GM23338 (cell line): ENCODE measurements around the gene USP20.

ENCODE experiments used
- CREB1 ChIP-seq: fragments of 250-450 bp; sonication (Bioruptor Pico); IDR thresholded peaks from 2 replicates; pipeline ENCODE4 v1.5.0; 2020; ENCODE audit warnings: low read depth, mild to moderate bottlenecking, moderate library complexity
- EZH2 ChIP-seq: fragments of 200-600 bp; sonication (generic); IDR thresholded peaks from one replicate; pipeline ENCODE4 v1.8.0; 2017; ENCODE audit warnings: antibody characterized with exemption, mild to moderate bottlenecking, low read depth; ENCODE audit not compliant: unreplicated experiment
- EZH2phosphoT487 ChIP-seq: fragments of 200-600 bp; sonication (generic); IDR thresholded peaks from one replicate; pipeline ENCODE4 v1.8.1; 2018; ENCODE audit warnings: antibody characterized with exemption; ENCODE audit not compliant: unreplicated experiment
- JUNB ChIP-seq: IDR thresholded peaks from one replicate; pipeline ENCODE4 v1.6.1; 2016; ENCODE audit warnings: antibody characterized with exemption; ENCODE audit not compliant: unreplicated experiment
- NANOG ChIP-seq: IDR thresholded peaks from 2 replicates; pipeline ENCODE4 v1.6.1; 2016; ENCODE audit warnings: antibody characterized with exemption, borderline replicate concordance
- POLR2AphosphoS5 ChIP-seq: IDR thresholded peaks from 2 replicates; pipeline ENCODE4 v1.6.1; 2016; ENCODE audit warnings: antibody characterized with exemption, low read depth
- TF ChIP-seq, protein P1 (sequence below), 2 experiments: fragments of 200-600 bp in 1 of 2; sonication (generic) in 1 of 2; conservative IDR thresholded peaks; 2 replicates each; pipeline versions ENCODE4 v1.5.1 to v1.6.1; 2016 to 2017; ENCODE audit warnings: antibody characterized with exemption in 2 of 2, low read depth in 2 of 2, mild to moderate bottlenecking in 2 of 2, moderate library complexity in 1 of 2
- TF ChIP-seq, protein P2 (sequence below): IDR thresholded peaks from one replicate; pipeline ENCODE4 v1.6.1; 2018; ENCODE audit warnings: antibody characterized with exemption; ENCODE audit not compliant: unreplicated experiment

DNA sequence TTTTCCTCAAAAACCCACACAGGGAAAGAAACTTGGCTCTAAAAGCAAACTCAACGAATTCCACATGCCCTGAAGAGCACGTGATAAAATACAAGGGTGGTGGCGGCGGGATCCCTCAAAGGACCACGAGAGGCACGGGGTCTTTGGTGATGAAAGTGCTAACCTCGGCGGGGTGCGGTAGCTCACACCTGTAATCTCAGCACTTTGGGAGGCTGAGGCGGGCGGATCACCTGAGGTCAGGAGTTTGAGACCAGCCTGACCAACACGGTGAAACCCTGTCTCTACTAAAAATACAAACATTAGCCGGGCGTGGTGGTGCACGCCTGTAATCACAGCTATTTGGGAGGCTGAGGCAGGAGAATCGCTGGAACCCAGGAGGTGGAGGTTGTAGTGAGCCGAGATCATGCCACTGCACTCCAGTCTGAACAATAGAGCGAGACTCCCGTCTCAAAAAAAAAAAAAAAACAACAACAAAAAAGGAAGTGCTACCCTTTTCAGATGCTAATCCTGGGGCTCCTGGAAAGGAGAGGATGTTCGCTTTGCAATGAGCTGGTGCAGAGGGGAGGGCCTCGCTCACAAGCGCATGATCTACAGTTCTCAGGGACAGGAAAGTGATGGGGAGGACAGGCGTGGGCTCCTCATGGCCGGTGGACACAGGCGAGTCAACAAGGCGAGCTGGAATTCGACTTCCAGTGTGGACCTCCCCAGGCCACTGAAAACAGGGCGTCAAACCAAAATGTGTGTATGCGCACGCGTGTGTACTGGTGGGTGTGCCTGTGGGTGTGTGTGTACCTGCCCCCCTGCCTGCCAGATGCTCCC, 54.1 kb downstream of the USP20 start:
- peak; percentile 61 for TF ChIP-seq POLR2AphosphoS5
- TF ChIP-seq, protein P1, sequence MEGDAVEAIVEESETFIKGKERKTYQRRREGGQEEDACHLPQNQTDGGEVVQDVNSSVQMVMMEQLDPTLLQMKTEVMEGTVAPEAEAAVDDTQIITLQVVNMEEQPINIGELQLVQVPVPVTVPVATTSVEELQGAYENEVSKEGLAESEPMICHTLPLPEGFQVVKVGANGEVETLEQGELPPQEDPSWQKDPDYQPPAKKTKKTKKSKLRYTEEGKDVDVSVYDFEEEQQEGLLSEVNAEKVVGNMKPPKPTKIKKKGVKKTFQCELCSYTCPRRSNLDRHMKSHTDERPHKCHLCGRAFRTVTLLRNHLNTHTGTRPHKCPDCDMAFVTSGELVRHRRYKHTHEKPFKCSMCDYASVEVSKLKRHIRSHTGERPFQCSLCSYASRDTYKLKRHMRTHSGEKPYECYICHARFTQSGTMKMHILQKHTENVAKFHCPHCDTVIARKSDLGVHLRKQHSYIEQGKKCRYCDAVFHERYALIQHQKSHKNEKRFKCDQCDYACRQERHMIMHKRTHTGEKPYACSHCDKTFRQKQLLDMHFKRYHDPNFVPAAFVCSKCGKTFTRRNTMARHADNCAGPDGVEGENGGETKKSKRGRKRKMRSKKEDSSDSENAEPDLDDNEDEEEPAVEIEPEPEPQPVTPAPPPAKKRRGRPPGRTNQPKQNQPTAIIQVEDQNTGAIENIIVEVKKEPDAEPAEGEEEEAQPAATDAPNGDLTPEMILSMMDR (conservative IDR thresholded peaks at IDR 0.05; ENCODE audit: low read depth in 2 of 2): no peak
- TF ChIP-seq EZH2: no peak
- TF ChIP-seq EZH2phosphoT487: no peak
- TF ChIP-seq JUNB: no peak
- TF ChIP-seq CREB1 (CRISPR knock-in tag): no peak
- TF ChIP-seq, protein P2, sequence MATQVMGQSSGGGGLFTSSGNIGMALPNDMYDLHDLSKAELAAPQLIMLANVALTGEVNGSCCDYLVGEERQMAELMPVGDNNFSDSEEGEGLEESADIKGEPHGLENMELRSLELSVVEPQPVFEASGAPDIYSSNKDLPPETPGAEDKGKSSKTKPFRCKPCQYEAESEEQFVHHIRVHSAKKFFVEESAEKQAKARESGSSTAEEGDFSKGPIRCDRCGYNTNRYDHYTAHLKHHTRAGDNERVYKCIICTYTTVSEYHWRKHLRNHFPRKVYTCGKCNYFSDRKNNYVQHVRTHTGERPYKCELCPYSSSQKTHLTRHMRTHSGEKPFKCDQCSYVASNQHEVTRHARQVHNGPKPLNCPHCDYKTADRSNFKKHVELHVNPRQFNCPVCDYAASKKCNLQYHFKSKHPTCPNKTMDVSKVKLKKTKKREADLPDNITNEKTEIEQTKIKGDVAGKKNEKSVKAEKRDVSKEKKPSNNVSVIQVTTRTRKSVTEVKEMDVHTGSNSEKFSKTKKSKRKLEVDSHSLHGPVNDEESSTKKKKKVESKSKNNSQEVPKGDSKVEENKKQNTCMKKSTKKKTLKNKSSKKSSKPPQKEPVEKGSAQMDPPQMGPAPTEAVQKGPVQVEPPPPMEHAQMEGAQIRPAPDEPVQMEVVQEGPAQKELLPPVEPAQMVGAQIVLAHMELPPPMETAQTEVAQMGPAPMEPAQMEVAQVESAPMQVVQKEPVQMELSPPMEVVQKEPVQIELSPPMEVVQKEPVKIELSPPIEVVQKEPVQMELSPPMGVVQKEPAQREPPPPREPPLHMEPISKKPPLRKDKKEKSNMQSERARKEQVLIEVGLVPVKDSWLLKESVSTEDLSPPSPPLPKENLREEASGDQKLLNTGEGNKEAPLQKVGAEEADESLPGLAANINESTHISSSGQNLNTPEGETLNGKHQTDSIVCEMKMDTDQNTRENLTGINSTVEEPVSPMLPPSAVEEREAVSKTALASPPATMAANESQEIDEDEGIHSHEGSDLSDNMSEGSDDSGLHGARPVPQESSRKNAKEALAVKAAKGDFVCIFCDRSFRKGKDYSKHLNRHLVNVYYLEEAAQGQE: no peak
- no peak for TF ChIP-seq NANOG
